Loucy (cell line): Measurements from ENCODE around the gene WNK1.
A peak's percentile ranks its signal among the peaks of the same experiment; 100 is the strongest.

Experiments used
- H2AFZ ChIP-seq: fragments of 200-600 bp; sonication (generic); 2 replicates; pipeline ENCODE4 v1.6.0; 2016; ENCODE audit warnings: antibody characterized with exemption, mild to moderate bottlenecking, low read length, moderate library complexity
- H3F3A ChIP-seq: fragments of 200-600 bp; 2 replicates; pipeline ENCODE4 v1.6.0; 2016; ENCODE audit warnings: antibody characterized with exemption, low read depth, mild to moderate bottlenecking
- H3K27me3 ChIP-seq: fragments of 200-600 bp; sonication (generic); 2 replicates; pipeline ENCODE4 v1.6.1; 2014; ENCODE audit warnings: low read length, mild to moderate bottlenecking; ENCODE audit not compliant: insufficient read depth, poor library complexity, severe bottlenecking
- H3K36me3 ChIP-seq: fragments of 200-600 bp; sonication (generic); 2 replicates; pipeline ENCODE4 v1.6.1; 2016; ENCODE audit warnings: low read length; ENCODE audit not compliant: insufficient read depth
- H3K4me1 ChIP-seq: fragments of 200-600 bp; sonication (generic); 2 replicates; pipeline ENCODE4 v1.5.1; 2014; ENCODE audit warnings: low read length, mild to moderate bottlenecking; ENCODE audit not compliant: insufficient read depth, poor library complexity, severe bottlenecking
- H3K4me2 ChIP-seq: fragments of 200-600 bp; sonication (generic); 2 replicates; pipeline ENCODE4 v1.6.0; 2014; ENCODE audit warnings: antibody characterized with exemption, low read length, low read depth, mild to moderate bottlenecking; ENCODE audit not compliant: poor library complexity, severe bottlenecking
- H3K4me3 ChIP-seq: fragments of 200-600 bp; sonication (generic); 2 replicates; pipeline ENCODE4 v1.5.1; 2014; ENCODE audit warnings: low read length, mild to moderate bottlenecking, mixed read lengths; ENCODE audit not compliant: poor library complexity, severe bottlenecking
- H3K79me2 ChIP-seq: fragments of 200-600 bp; sonication (generic); 2 replicates; pipeline ENCODE4 v1.6.1; 2014; ENCODE audit warnings: low read length; ENCODE audit not compliant: insufficient read depth
- H3K9ac ChIP-seq: fragments of 200-600 bp; sonication (generic); 2 replicates; pipeline ENCODE4 v1.6.0; 2014; ENCODE audit warnings: mild to moderate bottlenecking, low read depth, low read length, moderate library complexity; ENCODE audit not compliant: poor library complexity, severe bottlenecking
- H3K9me2 ChIP-seq: fragments of 200-600 bp; sonication (generic); replicated peaks from 2 replicates; pipeline ENCODE4 v1.6.1; 2016; ENCODE audit warnings: low read depth, low read length, mixed read lengths
- H3K9me3 ChIP-seq: fragments of 200-600 bp; sonication (generic); 2 replicates; pipeline ENCODE4 v1.6.1; 2014; ENCODE audit warnings: mild to moderate bottlenecking, antibody characterized with exemption, low read length, low read depth; ENCODE audit not compliant: insufficient read depth
- H4K20me1 ChIP-seq: fragments of 200-600 bp; sonication (generic); 2 replicates; pipeline ENCODE4 v1.6.0; 2014; ENCODE audit warnings: antibody characterized with exemption, low read length, mild to moderate bottlenecking; ENCODE audit not compliant: insufficient read depth, poor library complexity, severe bottlenecking
- CTCF ChIP-seq: fragments of 200-600 bp; sonication (generic); conservative IDR thresholded peaks from 2 replicates; pipeline ENCODE4 v1.5.1; 2014; ENCODE audit warnings: mild to moderate bottlenecking, antibody characterized with exemption, low read length
- EZH2phosphoT487 ChIP-seq: fragments of 200-600 bp; IDR thresholded peaks from 2 replicates; pipeline ENCODE4 v1.6.1; 2018; ENCODE audit warnings: antibody characterized with exemption, mild to moderate bottlenecking, moderate library complexity, borderline replicate concordance

The WNK1 gene

GRCh38 chr12:768434-768833, 16.1 kb downstream of the WNK1 start:
- H3K4me2 ChIP-seq, result no peak overlapping the region
- peaks cover 68% of the 10 kb centered on the region for H3K4me1 ChIP-seq
- H4K20me1 ChIP-seq, result peaks cover 96% of the 10 kb centered on the region
- no peak overlapping the region for H2AFZ ChIP-seq
- no peak overlapping the region for H3K9ac ChIP-seq
- H3K4me3 ChIP-seq, result no peak overlapping the region
- no peaks in the 10 kb centered on the region for H3K9me2 ChIP-seq
- no peaks in the 10 kb centered on the region for H3K27me3 ChIP-seq
- TF ChIP-seq EZH2phosphoT487, result no peak
- no peak for TF ChIP-seq CTCF
- no peaks in the 10 kb centered on the region for H3K9me3 ChIP-seq
- peaks cover 7% of the 10 kb centered on the region; the same call in 1 of the 2 replicates for H3F3A ChIP-seq
- peaks cover 9% of the 10 kb centered on the region; the same call in 1 of the 2 replicates for H3K36me3 ChIP-seq
- peaks cover 99% of the 10 kb centered on the region for H3K79me2 ChIP-seq

GRCh38 chr12:770479-770878, 18.1 kb downstream of the WNK1 start:
- H3K9ac ChIP-seq, result no peak overlapping the region
- peak overlapping the region; percentile 63 for H3K4me2 ChIP-seq
- peaks cover 7% of the 10 kb centered on the region; the same call in 1 of the 2 replicates for H3F3A ChIP-seq
- H3K9me2 ChIP-seq, result no peaks in the 10 kb centered on the region
- H3K79me2 ChIP-seq, result peaks cover 99% of the 10 kb centered on the region
- peaks cover 96% of the 10 kb centered on the region for H4K20me1 ChIP-seq
- H3K4me3 ChIP-seq, result peak overlapping the region; percentile 40
- TF ChIP-seq CTCF (peak; percentile 14), EZH2phosphoT487 (no peak)
- no peak overlapping the region for H2AFZ ChIP-seq
- peaks cover 4% of the 10 kb centered on the region; the same call in 1 of the 2 replicates for H3K36me3 ChIP-seq
- peaks cover 61% of the 10 kb centered on the region for H3K4me1 ChIP-seq
- H3K27me3 ChIP-seq, result no peaks in the 10 kb centered on the region
- H3K9me3 ChIP-seq, result no peaks in the 10 kb centered on the region

- Histone ChIP-seq H3K9me2 (no peaks in the 10 kb centered on the region), H3K36me3 (peaks cover 9% of the 10 kb centered on the region; the same call in 1 of the 2 replicates), H3K27me3 (no peaks in the 10 kb centered on the region), H3F3A (peaks cover 7% of the 10 kb centered on the region; the same call in 1 of the 2 replicates), H2AFZ (no peak overlapping the region), H3K4me2 (peak overlapping the region; percentile 63), H4K20me1 (peaks cover 96% of the 10 kb centered on the region), H3K79me2 (peaks cover 99% of the 10 kb centered on the region), H3K4me1 (peaks cover 58% of the 10 kb centered on the region), H3K9me3 (no peaks in the 10 kb centered on the region), H3K4me3 (peak overlapping the region; percentile 38), H3K9ac (no peak overlapping the region)
- TF ChIP-seq EZH2phosphoT487, result no peak
- TF ChIP-seq CTCF, result no peak
Observed at GRCh38 chr12:772056-772697, 19.8 kb downstream of the WNK1 start.
